Astrocyte (in vitro differentiated cells and primary cell): ENCODE results near the gene PTGIS.

Experiments used
- CTCF ChIP-seq: IDR thresholded peaks from 2 replicates; pipeline ENCODE4 v1.5.1; 2011; ENCODE audit warnings: low read depth, mild to moderate bottlenecking, inconsistent platforms, low read length, moderate library complexity; ENCODE audit not compliant: insufficient read depth
- EZH2 ChIP-seq: IDR thresholded peaks from 2 replicates; pipeline ENCODE4 v1.6.1; 2012; ENCODE audit warnings: mild to moderate bottlenecking, low read length, inconsistent platforms; ENCODE audit not compliant: insufficient read depth

- no peak for TF ChIP-seq CTCF
- TF ChIP-seq EZH2 = no peak
Observed at GRCh38 chr20:49538950-49539349, 29.0 kb downstream of the PTGIS start.
